GM18951 (cell line): ENCODE measurements around the gene GBX2.

Experiments
- POLR2A ChIP-seq: IDR thresholded peaks from 4 replicates; pipeline ENCODE4 v1.6.1; 2011; ENCODE audit warnings: mild to moderate bottlenecking; ENCODE audit not compliant: insufficient read length, insufficient read depth; ENCODE audit errors: extremely low read depth
- in situ Hi-C: fragments of 300-500 bp; cut with MboI; formaldehyde crosslinking; loops from one replicate; pipeline ENCODE4 v1.12.0; 2022; ENCODE audit warnings: low sequenced_read_pairs, mixed read lengths, inconsistent platforms; ENCODE audit not compliant: unreplicated experiment

GBX2 gene

GRCh38 chr2:236121546-236121945 is 46.6 kb downstream of the GBX2 start:
- TF ChIP-seq POLR2A: no peak
- in situ Hi-C loops: no loop called here

DNA sequence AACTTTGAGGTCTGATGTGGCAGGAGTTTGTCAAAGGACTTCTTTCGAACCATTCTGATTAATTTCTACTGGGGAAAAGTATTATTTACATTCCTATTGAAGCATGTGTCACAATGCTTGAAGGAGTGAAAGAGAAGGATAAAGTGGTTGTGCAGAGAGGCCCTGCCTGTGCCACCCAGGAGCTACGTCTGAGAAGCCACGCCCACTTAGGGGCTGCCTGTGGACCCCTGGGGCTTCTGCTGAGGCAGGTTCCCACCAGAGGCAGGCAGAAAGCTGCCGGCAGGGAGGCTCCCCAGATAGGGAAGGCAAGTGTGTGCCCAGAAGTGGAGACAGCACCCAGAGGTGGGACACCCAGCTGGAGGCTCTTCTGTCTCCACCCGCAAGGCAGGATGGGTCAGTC is 47.4 kb downstream of the GBX2 start:
- in situ Hi-C loops: no loop called here
- no peak for TF ChIP-seq POLR2A

DNA sequence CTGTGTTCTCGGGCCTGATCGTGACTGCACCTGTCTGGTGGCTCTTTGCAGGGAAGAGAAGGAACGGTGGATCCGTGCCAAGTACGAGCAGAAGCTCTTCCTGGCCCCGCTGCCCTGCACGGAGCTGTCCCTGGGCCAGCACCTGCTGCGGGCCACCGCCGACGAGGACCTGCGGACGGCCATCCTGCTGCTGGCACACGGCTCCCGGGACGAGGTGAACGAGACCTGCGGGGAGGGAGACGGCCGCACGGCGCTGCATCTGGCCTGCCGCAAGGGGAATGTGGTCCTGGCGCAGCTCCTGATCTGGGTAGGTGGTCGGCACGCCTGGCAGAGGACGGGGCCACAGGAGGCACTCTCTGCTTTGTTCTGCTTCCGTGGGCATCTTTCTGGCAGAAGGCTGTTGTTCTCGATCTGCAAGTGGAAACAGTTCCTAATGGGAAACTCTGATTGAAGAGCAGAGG is 48.0 kb downstream of the GBX2 start:
- in situ Hi-C loops: no loop called here
- no peak for TF ChIP-seq POLR2A

- no peak for TF ChIP-seq POLR2A
- in situ Hi-C loops: no loop called here
Measured at GRCh38 chr2:236119476-236119875, 48.7 kb downstream of the GBX2 start.

GRCh38 chr2:236119003-236119402 is 49.2 kb downstream of the GBX2 start:
- in situ Hi-C loops: no loop called here

DNA sequence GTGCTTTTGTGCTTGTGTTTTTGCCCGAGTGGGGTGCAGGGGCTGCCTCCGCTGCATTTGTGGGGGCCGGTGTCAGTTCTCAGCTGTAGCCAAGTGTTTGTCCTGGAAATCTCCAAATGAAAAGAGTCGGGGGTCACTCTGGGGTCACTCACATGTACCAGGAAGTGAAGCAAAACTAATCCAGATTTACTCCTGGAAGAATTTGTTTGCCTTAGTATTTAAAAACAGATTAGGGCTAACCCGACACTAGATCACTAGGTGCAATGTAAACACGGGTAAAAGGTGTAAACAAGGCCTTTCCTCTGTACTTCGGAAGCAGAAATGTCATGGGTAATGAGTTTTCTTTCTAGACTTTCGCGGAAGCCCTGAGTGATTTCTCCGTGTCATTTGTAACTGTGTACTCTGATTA is 50.3 kb downstream of the GBX2 start:
- TF ChIP-seq POLR2A: no peak
- in situ Hi-C loops: no loop called here

More at GRCh38 chr2:236119003-236119402, 49.2 kb downstream of the GBX2 start:
- no peak for TF ChIP-seq POLR2A

- in situ Hi-C loops: no loop called here
- TF ChIP-seq POLR2A: no peak
Measured at GRCh38 chr2:236117401-236117800, 50.8 kb downstream of the GBX2 start.
